Activated naive CD8-positive, alpha-beta T cell treated with anti-CD3 and anti-CD28 coated beads, Interleukin-2, amount 50 U/mL, for 24 hours (primary cell): ENCODE results near the gene MGME1.

ENCODE experiments used
- ATAC-seq: fragments of 150-1000 bp; cut with Tn5 transposase; one replicate; pipeline ENCODE4 v1.10.0; 2021
- DNase-seq: peaks from one replicate; pipeline ENCODE4 v3.0.0; 2021
- H3K27ac Mint-ChIP-seq: one replicate; pipeline ENCODE4 v1.8.0; 2021; ENCODE audit warnings: mild to moderate bottlenecking, mixed read lengths
- H3K27me3 Mint-ChIP-seq: one replicate; pipeline ENCODE4 v1.8.0; 2021; ENCODE audit warnings: mixed read lengths
- H3K36me3 Mint-ChIP-seq: one replicate; pipeline ENCODE4 v1.8.0; 2021; ENCODE audit warnings: low read depth, mixed read lengths
- H3K4me1 Mint-ChIP-seq: one replicate; pipeline ENCODE4 v1.8.0; 2021; ENCODE audit warnings: mixed read lengths
- H3K4me3 Mint-ChIP-seq: one replicate; pipeline ENCODE4 v1.8.0; 2021; ENCODE audit warnings: mild to moderate bottlenecking, moderate library complexity, mixed read lengths
- H3K9me3 Mint-ChIP-seq: one replicate; pipeline ENCODE4 v1.8.0; 2021; ENCODE audit warnings: mixed read lengths

Gene MGME1

DNA sequence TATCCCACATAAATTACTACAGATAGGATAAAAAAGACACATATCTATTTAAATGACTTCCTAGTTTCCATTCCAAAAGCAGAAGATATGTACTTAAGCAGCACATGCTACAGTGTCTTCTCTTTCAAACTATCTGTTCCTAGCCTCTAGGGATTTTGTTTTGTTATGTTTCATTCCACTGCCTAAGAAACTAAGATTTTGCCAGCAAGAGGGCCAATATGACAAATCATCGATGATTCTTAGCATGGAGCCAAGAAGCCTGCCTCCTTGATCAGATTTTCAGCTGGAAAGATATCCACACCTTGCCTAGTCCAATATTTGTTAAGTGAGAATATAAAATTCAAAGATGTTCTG, 7.3 kb upstream of the MGME1 start:
- peak overlapping the region; percentile 63 for H3K4me3 Mint-ChIP-seq
- H3K4me1 Mint-ChIP-seq = peaks cover 91% of the 10 kb centered on the region
- peaks cover 74% of the 10 kb centered on the region for H3K36me3 Mint-ChIP-seq
- no peaks in the 10 kb centered on the region for H3K27me3 Mint-ChIP-seq
- DNase-seq (no peak), ATAC-seq (no peak)
- H3K27ac Mint-ChIP-seq = peak overlapping the region; percentile 84
- H3K9me3 Mint-ChIP-seq = no peaks in the 10 kb centered on the region

DNA sequence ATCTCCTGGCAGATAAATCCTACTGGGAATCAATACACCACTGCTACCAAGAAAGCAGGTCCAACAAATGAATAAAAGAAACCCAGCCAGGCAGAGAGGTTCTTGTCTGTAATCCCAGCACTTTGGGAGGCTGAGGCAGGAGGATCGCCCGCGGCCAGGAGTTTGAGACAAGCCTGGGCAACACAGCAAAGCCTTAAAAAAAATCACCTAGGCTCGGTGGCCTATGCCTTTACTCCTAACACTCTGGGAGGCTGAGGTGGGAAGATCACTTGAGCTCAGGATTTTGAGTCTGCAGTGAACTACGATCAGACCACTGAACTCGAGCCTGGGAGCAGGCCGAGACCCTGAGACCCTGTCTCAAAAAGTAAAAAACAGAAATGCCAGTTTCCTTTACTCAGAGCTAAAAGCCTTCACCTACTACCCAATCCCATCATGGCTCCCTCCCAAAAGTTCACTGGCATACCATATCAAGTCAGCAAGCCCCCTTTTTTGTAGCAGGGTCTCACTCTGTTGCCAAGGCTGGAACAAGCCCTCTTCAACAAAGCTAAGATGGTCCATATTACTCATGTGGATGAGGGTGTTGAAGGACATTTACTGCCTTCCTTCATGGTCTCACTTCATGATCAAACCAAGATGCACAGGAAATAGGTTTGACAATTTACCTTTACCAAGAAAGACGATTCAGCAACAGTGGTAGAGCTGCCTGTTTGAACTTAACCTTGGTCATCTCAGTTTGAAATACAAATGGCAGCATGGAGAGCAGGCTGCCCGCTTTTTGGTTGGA, 5.5 kb upstream of the MGME1 start:
- Mint-ChIP-seq H3K4me3 (peak overlapping the region; percentile 90), H3K9me3 (no peaks in the 10 kb centered on the region), H3K27me3 (no peaks in the 10 kb centered on the region), H3K27ac (peak overlapping the region; percentile 99), H3K4me1 (peaks cover 81% of the 10 kb centered on the region), H3K36me3 (peaks cover 81% of the 10 kb centered on the region)
- DNase-seq (no peak), ATAC-seq (no peak)

DNA sequence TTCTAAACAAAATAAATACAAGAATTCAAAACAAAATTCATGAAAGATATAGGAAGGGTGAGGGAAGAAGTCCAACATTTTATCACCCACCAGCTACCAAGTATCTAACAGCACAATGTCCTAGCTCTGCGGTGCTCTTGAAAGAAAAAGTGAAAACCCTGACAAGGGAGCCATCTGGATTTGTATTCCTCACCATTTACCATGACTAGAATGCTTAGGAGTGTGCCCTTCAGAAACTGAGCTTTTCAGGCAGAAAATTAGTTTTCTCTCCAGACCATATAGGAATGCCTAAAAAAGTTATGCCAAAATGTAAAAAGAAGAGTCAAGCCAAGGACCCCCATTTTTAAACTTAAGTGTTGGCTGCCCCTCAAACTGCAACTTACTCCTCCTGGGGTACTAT, 4.7 kb upstream of the MGME1 start:
- H3K36me3 Mint-ChIP-seq = peaks cover 81% of the 10 kb centered on the region
- H3K27ac Mint-ChIP-seq = peak overlapping the region; percentile 99
- H3K9me3 Mint-ChIP-seq = no peaks in the 10 kb centered on the region
- H3K27me3 Mint-ChIP-seq = peaks cover 2% of the 10 kb centered on the region
- DNase-seq (no peak), ATAC-seq (no peak)
- H3K4me1 Mint-ChIP-seq = peaks cover 73% of the 10 kb centered on the region
- H3K4me3 Mint-ChIP-seq = peak overlapping the region; percentile 90

DNA sequence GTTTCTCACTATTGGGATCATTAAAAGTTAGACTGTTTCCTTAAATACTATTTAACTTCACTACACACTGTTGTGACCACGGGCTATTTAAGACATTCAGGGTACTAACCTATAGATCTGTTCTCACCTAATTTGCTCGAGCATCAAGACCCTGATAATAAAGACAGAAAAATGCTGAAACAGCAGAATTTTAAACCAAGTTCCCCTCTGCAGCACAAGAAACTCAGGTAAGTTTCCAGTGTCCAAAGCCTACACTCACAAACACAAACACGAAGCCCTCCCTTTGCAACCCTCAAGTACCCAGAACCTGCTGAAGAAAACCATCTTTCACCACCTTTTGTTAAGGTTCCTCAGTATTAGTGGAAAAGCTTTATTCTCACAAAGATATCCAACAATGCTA, 4.2 kb upstream of the MGME1 start:
- no peaks in the 10 kb centered on the region for H3K9me3 Mint-ChIP-seq
- peaks cover 77% of the 10 kb centered on the region for H3K36me3 Mint-ChIP-seq
- no peak for DNase-seq

DNA sequence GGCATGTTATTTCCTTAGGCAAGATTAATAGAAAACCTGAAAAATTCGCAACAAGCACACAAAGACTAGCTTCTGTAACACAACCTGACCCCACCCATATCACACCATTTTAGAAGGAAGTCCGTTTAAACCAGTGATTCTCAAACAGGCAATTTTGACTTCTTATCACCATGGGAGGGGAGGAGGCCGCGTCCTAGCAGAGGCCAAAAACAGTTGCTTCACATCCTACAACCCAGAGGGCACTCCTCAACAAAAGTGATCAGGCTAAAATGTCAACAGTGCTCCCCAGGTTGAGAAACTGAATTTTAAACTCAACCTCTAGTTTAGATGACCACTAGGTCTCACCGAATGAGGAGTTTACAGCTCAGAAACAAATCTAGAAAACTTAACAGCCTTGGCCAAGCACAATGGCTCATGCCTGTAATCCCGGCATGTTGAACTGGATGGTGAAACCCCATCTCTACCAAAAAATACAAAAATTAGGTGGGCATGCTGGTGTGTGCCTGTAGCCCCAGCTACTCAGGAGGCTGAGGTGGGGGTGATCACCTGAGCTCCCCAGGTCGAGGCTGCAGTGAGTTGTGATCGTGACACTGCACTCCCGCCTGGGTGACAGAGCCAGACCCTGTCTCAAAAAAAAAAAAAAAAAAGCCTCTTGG, 3.6 kb upstream of the MGME1 start:
- Mint-ChIP-seq H3K27me3 (peaks cover 2% of the 10 kb centered on the region), H3K36me3 (peaks cover 77% of the 10 kb centered on the region), H3K9me3 (no peaks in the 10 kb centered on the region), H3K4me1 (peaks cover 69% of the 10 kb centered on the region), H3K27ac (peak overlapping the region; percentile 99), H3K4me3 (peak overlapping the region; percentile 90)
- no peak for ATAC-seq
- no peak for DNase-seq

More for the DNA sequence above, 4.2 kb upstream of the MGME1 start:
- Mint-ChIP-seq H3K27me3 (peaks cover 2% of the 10 kb centered on the region), H3K27ac (peak overlapping the region; percentile 99), H3K4me3 (peak overlapping the region; percentile 90), H3K4me1 (peaks cover 69% of the 10 kb centered on the region)
- ATAC-seq = no peak

DNA sequence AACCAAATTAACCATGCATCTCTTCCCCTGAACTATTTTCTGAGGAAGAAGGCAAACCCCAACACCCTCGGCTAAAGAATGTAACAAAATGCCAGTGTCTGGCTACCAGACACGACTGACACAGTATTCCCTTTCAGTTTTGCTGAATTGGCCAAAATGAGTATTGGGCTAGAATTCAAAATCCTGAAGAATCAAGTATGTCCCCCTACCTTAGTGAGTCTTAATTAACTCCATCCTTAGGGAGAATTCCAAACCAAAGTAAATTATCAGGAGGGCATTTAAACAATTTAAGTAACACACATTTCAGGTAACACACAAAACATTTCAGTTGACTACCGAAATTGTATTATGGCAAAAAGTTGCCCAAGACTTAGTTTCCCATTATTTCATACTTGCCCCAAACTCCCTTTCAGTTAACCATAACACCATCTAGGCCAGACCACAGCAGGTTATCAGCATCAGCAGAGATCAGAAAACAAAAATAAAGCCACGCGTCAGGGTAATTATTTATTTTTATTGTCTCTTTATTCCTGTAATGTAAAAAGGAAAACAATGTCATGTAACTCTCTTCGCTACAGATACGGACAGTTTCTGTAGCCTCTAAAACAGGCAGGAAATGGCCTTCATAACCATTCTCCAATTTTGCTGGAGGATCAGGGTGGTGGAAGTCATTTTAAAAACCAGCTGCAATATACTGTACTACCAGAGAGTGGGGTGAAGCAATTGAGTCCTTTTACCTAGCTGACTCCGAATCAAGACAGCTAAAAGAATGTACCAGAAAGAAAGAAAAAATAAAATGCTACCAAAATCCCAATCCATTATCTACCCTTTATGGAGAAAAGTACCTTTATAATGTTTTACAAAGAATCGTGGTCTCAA, 2.1 kb upstream of the MGME1 start:
- Mint-ChIP-seq H3K9me3 (no peaks in the 10 kb centered on the region), H3K27ac (peak overlapping the region; percentile 99), H3K4me1 (peaks cover 69% of the 10 kb centered on the region), H3K36me3 (peaks cover 77% of the 10 kb centered on the region), H3K4me3 (peak overlapping the region; percentile 90), H3K27me3 (peaks cover 2% of the 10 kb centered on the region)
- ATAC-seq = no peak
- DNase-seq = no peak

DNA sequence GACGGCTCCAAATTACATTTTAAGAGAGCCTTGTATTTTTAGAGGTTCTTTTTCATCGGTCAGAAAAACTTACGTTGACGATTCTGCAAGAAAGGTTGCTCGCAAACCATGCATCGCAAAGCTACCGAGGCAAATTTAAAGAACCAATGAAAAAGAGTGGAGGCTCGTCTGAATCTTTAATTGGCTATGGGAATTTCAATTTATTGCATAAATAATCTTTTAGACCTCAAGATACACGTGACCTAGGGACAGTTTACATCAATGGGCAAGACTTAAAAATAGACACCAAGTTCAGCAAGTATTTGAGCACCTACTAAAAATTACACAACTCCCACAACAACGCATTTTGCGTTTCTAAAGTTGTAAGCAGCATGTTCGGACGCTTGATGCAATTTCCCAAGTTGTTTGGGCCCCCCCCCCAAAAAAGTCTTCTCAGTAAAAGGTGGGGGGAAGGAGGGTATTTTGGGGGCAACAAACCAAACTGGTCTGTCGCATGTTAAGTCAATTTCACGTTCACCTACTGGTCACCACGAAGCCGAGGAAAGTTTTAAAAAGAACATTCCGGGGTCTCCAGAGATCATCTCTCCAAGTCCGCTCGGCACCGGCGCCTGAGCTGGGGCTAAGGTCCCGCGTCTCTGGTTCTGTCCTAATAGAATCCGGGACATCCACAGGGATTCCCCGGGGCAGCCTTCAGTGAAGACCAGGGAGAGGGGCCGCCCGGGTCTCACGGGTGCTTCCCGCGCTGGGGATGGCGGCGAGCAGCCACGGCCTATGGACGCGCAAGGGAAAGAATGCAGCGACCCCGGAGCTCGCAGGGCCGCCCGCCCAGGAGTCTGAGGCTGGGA, 1.1 kb upstream of the MGME1 start:
- Mint-ChIP-seq H3K4me1 (peaks cover 68% of the 10 kb centered on the region), H3K27me3 (peaks cover 2% of the 10 kb centered on the region), H3K9me3 (no peaks in the 10 kb centered on the region), H3K36me3 (peaks cover 79% of the 10 kb centered on the region), H3K4me3 (peak overlapping the region; percentile 90), H3K27ac (peak overlapping the region; percentile 99)
- peak; percentile 47 for DNase-seq
- no peak for ATAC-seq

DNA sequence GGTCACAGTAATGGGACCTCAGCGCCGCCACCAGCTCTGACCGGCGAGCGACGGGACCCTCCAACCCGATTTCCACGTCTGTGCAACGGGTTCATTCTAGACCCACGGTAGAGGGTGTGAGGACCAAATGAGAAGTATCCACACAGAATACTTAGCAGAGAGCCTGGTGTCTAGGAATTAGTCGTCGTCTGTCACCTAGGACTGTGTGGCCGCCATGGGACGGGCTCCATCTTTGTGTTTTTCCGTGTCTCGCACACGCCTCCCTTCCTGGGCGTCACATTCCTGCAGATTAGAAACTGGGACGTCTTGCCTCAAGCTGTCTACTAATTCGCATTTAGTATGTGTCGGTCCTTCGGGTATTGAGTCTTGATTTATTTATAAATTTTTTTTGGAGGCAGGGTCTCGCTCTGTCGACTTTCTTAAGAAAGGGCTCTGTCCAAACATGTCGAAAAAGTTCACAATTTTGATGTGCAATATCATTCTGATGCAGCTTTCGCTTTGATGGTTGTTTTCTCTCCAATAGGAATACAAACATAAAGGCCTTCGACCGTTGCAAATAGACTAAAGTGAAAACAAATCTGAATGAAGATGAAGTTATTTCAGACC, 563 bp downstream of the MGME1 start:
- Mint-ChIP-seq H3K27me3 (peaks cover 2% of the 10 kb centered on the region), H3K9me3 (no peaks in the 10 kb centered on the region), H3K4me3 (peak overlapping the region; percentile 90), H3K36me3 (peaks cover 75% of the 10 kb centered on the region), H3K4me1 (peaks cover 67% of the 10 kb centered on the region), H3K27ac (peak overlapping the region; percentile 99)
- ATAC-seq (peak; percentile 22), DNase-seq (peak; percentile 47)

DNA sequence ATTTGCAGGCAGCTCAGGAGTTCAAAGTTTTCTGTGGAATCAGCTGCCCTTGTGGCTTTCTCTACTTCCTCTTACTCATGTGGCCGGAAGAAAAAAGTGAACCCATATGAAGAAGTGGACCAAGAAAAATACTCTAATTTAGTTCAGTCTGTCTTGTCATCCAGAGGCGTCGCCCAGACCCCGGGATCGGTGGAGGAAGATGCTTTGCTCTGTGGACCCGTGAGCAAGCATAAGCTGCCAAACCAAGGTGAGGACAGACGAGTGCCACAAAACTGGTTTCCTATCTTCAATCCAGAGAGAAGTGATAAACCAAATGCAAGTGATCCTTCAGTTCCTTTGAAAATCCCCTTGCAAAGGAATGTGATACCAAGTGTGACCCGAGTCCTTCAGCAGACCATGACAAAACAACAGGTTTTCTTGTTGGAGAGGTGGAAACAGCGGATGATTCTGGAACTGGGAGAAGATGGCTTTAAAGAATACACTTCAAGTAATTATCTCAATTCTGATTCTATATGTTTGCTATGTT, 1.1 kb downstream of the MGME1 start:
- peaks cover 74% of the 10 kb centered on the region for H3K36me3 Mint-ChIP-seq
- peaks cover 64% of the 10 kb centered on the region for H3K4me1 Mint-ChIP-seq
- H3K4me3 Mint-ChIP-seq = peak overlapping the region; percentile 90
- DNase-seq (peak; percentile 35), ATAC-seq (no peak)
- no peaks in the 10 kb centered on the region for H3K9me3 Mint-ChIP-seq
- peak overlapping the region; percentile 99 for H3K27ac Mint-ChIP-seq
- peaks cover 2% of the 10 kb centered on the region for H3K27me3 Mint-ChIP-seq

DNA sequence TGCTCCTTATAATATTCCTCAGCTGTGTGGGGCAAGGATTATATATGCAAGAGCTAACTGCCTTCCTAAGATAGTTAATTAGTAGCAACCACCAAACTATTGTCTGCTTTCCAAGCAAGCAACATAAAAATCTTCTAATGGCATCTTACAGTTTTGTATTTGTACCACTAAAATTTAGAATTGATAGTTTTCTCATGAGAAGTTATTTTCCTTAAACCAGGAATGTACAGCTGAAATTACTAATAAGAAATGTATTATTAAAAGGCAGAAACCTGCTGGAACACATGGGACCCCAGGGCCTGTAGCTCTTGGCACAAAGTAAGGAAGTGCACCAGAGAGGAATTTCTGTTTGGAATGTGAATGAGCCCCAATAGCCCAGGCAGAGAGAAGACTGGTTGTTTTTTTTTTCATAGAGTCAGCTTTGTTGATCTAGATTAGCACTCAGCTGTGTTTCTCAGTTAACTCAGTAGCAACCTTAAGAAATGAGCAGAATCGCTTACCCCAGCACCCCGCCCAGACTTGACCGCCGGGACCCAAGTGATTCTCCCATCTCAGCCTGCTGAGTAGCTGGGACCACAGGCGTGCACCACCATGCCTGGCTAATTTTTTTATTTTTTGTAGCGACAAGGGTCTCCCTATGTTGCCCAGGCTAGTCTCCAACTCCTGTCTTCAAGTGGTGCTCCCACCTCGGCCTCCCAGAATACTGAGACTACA, 2.6 kb downstream of the MGME1 start:
- Mint-ChIP-seq H3K36me3 (peaks cover 71% of the 10 kb centered on the region), H3K9me3 (no peaks in the 10 kb centered on the region), H3K4me3 (peak overlapping the region; percentile 90), H3K27ac (peak overlapping the region; percentile 18), H3K27me3 (peaks cover 2% of the 10 kb centered on the region), H3K4me1 (peaks cover 54% of the 10 kb centered on the region)
- DNase-seq (no peak), ATAC-seq (no peak)

DNA sequence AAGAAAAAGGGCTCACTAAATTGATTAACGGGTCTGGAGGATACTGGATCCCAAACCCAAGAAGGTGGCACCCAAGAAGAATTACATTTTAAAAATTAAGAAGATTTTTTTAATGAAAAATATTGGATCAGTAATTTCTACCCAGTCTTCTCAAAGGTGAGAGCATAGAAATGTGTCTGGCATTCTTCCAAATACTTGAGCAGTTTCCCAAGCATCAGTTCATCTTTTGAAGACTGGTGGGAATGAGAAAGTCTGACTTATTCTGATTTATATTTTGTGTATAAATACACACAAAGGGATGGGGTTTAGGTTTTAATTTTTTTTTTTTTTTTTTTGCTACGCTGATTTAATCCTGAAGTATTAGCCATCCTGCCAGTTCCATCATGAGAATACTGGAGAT, 3.3 kb downstream of the MGME1 start:
- Mint-ChIP-seq H3K4me3 (peak overlapping the region; percentile 90), H3K4me1 (peaks cover 50% of the 10 kb centered on the region), H3K27me3 (peaks cover 2% of the 10 kb centered on the region), H3K9me3 (no peaks in the 10 kb centered on the region), H3K36me3 (peaks cover 66% of the 10 kb centered on the region), H3K27ac (no peak overlapping the region)
- ATAC-seq (no peak), DNase-seq (no peak)

DNA sequence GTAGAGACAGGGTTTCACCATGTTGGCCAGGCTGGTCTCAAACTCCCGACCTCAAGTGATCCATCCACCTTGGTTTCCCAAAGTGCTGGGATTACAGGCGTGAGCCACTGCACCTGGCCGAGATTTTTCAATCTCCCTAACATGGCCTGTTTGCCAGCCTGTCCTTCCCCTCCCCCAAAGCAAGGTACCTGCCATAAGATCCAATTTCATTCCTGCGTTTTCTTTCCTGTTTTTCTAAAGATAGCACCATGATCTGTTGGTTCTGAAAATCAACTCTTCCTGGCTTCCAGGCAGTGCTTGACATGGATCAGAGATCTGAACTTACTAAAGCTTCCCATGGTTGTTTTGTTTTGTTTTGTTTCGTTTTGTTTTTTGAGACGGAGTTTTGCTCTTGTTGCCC, 7.5 kb downstream of the MGME1 start:
- H3K36me3 Mint-ChIP-seq = peaks cover 48% of the 10 kb centered on the region
- peaks cover 32% of the 10 kb centered on the region for H3K4me1 Mint-ChIP-seq
- no peaks in the 10 kb centered on the region for H3K27me3 Mint-ChIP-seq
- DNase-seq (no peak), ATAC-seq (no peak)
- no peak overlapping the region for H3K27ac Mint-ChIP-seq
- no peak overlapping the region for H3K4me3 Mint-ChIP-seq
- no peaks in the 10 kb centered on the region for H3K9me3 Mint-ChIP-seq

DNA sequence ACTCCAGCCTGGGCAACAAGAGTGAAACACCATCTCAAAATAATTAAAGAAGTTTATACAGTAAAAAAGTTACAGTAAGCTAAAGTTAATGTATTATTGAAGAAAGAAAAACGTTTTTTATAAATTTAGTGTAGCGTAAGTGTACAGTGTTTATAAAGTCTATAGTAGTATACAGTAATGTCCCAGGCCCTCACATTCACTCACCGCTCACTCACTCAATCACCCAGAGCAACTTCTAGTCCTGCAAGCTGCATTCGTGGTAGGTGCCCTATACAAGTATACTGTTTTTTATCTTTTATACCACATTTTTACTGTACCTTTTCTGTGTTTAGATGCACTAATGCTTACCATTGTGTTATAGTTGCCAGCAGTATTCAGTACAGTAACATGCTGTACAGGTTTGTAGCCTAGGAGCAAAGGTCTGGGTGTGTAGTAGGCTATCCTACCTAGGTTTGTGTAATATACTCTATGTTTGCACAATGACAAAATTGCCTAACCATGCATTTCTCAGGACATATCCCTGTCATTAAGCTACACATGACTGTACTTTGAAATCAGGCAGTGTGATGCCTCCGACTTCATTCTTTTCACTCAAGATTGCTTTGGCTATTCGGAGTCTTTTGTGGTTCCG, 16.7 kb downstream of the MGME1 start:
- no peaks in the 10 kb centered on the region for H3K27me3 Mint-ChIP-seq
- no peak for ATAC-seq
- H3K36me3 Mint-ChIP-seq = peaks cover 30% of the 10 kb centered on the region
- H3K9me3 Mint-ChIP-seq = no peaks in the 10 kb centered on the region
- H3K4me3 Mint-ChIP-seq = no peak overlapping the region
- no peak for DNase-seq
- H3K4me1 Mint-ChIP-seq = peaks cover 11% of the 10 kb centered on the region
- no peak overlapping the region for H3K27ac Mint-ChIP-seq
